MM.1S (cell line): ENCODE results near the gene NSMF.

Source experiments
- EZH2 ChIP-seq: fragments of 300-600 bp; sonication (generic); optimal IDR thresholded peaks from 2 replicates; pipeline ENCODE3; 2017; ENCODE audit warnings: low read depth, mild to moderate bottlenecking, antibody characterized with exemption, low read length, mixed read lengths
- EZH2phosphoT487 ChIP-seq: fragments of 300-600 bp; sonication (generic); IDR thresholded peaks from 2 replicates; pipeline ENCODE4 v1.6.1; 2018; ENCODE audit warnings: antibody characterized with exemption, low read length
- TF ChIP-seq, protein P1 (sequence below): fragments of 300-600 bp; sonication (generic); IDR thresholded peaks from 2 replicates; pipeline ENCODE4 v1.5.1; 2016; ENCODE audit warnings: antibody characterized with exemption, low read length, mixed read lengths

GRCh38 chr9:137405677-137406081, 53.5 kb downstream of the NSMF start:
- TF ChIP-seq, protein P1, sequence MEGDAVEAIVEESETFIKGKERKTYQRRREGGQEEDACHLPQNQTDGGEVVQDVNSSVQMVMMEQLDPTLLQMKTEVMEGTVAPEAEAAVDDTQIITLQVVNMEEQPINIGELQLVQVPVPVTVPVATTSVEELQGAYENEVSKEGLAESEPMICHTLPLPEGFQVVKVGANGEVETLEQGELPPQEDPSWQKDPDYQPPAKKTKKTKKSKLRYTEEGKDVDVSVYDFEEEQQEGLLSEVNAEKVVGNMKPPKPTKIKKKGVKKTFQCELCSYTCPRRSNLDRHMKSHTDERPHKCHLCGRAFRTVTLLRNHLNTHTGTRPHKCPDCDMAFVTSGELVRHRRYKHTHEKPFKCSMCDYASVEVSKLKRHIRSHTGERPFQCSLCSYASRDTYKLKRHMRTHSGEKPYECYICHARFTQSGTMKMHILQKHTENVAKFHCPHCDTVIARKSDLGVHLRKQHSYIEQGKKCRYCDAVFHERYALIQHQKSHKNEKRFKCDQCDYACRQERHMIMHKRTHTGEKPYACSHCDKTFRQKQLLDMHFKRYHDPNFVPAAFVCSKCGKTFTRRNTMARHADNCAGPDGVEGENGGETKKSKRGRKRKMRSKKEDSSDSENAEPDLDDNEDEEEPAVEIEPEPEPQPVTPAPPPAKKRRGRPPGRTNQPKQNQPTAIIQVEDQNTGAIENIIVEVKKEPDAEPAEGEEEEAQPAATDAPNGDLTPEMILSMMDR: no peak
- TF ChIP-seq EZH2 (no peak), EZH2phosphoT487 (no peak)
